DOHH2 (cell line): ENCODE data around the gene KCTD10.
A peak's percentile ranks its signal among the peaks of the same experiment; 100 is the strongest.

Experiments used
- CTCF ChIP-seq: fragments of 200-600 bp; sonication (generic); IDR thresholded peaks from one replicate; pipeline ENCODE4 v1.5.1; 2014; ENCODE audit warnings: antibody characterized with exemption, mild to moderate bottlenecking, low read depth, low read length; ENCODE audit not compliant: poor library complexity, severe bottlenecking
- EZH2phosphoT487 ChIP-seq: fragments of 200-600 bp; sonication (generic); IDR thresholded peaks from 2 replicates; pipeline ENCODE4 v1.6.1; 2017; ENCODE audit warnings: borderline replicate concordance, mild to moderate bottlenecking, antibody characterized with exemption, low read length, moderate library complexity, mixed read lengths

GRCh38 chr12:109449845-109450532, 27.1 kb downstream of the KCTD10 start:
- TF ChIP-seq CTCF, result peak; percentile 46
- no peak for TF ChIP-seq EZH2phosphoT487
